GM06990 (cell line): ENCODE data around the gene RIPK4.

Experiments used
- DNase-seq: peaks from one replicate; pipeline ENCODE4 v3.0.0-alpha.2; 2011; ENCODE audit not compliant: insufficient read length; ENCODE audit errors: extremely low read depth
- H3K27me3 ChIP-seq: replicated peaks from 2 replicates; pipeline ENCODE4 v1.6.0; 2011; ENCODE audit warnings: low read length; ENCODE audit not compliant: control insufficient read depth, insufficient read depth
- H3K36me3 ChIP-seq: 2 replicates; pipeline ENCODE4 v1.5.1; 2011; ENCODE audit warnings: low read length; ENCODE audit not compliant: control insufficient read depth, insufficient read depth
- H3K4me3 ChIP-seq: replicated peaks from 2 replicates; pipeline ENCODE4 v1.5.1; 2011; ENCODE audit warnings: low read depth, mild to moderate bottlenecking, control low read depth, low read length
- TF ChIP-seq, protein P1 (sequence below): IDR thresholded peaks from 2 replicates; pipeline ENCODE4 v1.5.1; 2011; ENCODE audit warnings: low read length, control low read depth, mild to moderate bottlenecking, inconsistent platforms; ENCODE audit not compliant: insufficient read depth, poor library complexity, severe bottlenecking

Gene RIPK4

DNA sequence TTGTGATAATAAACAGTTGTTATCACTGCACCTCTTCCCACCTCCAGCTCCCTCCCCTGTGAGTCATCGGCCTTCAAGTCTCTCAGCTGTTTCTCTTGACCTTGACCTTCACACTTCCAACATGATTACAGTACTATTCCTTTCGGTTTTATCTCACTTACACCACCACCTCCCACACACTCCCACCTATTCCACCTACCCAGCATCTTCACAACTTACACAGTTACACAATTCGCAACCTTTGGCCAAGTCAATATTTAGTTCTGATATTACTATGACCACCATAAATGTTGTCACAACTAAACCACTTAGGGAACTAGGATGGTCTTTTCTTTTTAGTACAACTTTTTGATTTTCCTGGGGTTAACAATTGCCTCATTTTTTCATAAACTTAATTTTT, 60.2 kb downstream of the RIPK4 start:
- no peaks in the 10 kb centered on the region for H3K27me3 ChIP-seq
- TF ChIP-seq, protein P1, sequence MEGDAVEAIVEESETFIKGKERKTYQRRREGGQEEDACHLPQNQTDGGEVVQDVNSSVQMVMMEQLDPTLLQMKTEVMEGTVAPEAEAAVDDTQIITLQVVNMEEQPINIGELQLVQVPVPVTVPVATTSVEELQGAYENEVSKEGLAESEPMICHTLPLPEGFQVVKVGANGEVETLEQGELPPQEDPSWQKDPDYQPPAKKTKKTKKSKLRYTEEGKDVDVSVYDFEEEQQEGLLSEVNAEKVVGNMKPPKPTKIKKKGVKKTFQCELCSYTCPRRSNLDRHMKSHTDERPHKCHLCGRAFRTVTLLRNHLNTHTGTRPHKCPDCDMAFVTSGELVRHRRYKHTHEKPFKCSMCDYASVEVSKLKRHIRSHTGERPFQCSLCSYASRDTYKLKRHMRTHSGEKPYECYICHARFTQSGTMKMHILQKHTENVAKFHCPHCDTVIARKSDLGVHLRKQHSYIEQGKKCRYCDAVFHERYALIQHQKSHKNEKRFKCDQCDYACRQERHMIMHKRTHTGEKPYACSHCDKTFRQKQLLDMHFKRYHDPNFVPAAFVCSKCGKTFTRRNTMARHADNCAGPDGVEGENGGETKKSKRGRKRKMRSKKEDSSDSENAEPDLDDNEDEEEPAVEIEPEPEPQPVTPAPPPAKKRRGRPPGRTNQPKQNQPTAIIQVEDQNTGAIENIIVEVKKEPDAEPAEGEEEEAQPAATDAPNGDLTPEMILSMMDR, result no peak
- H3K36me3 ChIP-seq, result no peaks in the 10 kb centered on the region
- no peak overlapping the region for H3K4me3 ChIP-seq
- DNase-seq, result no peak

DNA sequence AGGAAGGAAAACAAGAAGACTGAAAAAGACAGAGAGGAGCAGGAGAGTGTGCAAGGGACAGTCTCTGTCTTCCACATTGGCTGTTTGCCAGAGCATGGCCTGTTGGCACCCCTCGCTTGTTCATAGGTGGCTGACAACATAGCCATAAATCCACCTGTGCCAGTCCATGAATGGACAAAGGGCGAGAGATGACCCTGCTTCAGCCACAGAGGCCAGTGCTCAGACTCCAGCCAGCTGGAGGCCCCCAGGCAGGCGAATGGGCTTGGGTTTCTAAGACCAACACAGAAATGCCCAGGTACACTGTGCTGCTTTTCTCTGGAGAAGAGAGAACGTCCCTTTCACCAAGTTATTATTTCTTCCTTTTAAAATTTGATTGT, 60.6 kb downstream of the RIPK4 start:
- TF ChIP-seq, protein P1, result no peak
- no peak for DNase-seq
- no peak overlapping the region for H3K4me3 ChIP-seq
- H3K27me3 ChIP-seq, result no peaks in the 10 kb centered on the region
- H3K36me3 ChIP-seq, result no peaks in the 10 kb centered on the region

DNA sequence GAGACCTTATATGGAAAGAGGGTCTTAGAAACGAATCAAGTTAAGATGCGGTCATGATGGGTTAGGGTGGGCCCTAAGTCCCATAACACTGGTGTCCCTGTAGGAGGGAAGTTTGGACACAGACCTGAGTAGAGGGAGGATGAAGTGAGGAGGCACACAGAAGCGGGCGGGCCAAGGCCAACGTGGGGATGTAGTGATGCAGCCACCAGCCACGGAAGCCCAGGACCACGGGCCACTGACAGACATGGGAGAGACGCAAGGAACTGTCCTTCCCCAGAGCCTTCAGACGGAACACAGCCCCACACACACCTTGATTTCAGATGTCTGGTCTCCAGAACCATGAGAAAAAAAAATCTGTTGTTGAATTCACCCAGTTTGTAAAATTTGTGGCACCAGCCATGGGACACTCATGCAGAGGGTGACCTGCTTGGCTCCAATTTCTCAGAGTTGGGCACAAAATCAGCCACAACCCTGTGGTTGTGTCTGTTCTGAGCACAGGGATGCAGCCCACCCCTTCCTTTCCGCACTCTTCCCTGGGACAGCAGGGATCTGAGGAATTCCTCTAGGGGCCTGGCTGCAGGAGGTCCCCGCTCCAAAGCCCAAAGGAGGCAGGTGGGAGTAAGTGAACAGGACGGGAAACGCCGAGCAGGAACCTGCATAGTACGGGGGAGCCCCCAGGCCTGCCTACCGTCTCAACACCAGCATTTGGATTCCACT, 61.1 kb downstream of the RIPK4 start:
- Histone ChIP-seq H3K4me3 (no peak overlapping the region), H3K36me3 (no peaks in the 10 kb centered on the region), H3K27me3 (no peaks in the 10 kb centered on the region)
- TF ChIP-seq, protein P1, result no peak
- no peak for DNase-seq

DNA sequence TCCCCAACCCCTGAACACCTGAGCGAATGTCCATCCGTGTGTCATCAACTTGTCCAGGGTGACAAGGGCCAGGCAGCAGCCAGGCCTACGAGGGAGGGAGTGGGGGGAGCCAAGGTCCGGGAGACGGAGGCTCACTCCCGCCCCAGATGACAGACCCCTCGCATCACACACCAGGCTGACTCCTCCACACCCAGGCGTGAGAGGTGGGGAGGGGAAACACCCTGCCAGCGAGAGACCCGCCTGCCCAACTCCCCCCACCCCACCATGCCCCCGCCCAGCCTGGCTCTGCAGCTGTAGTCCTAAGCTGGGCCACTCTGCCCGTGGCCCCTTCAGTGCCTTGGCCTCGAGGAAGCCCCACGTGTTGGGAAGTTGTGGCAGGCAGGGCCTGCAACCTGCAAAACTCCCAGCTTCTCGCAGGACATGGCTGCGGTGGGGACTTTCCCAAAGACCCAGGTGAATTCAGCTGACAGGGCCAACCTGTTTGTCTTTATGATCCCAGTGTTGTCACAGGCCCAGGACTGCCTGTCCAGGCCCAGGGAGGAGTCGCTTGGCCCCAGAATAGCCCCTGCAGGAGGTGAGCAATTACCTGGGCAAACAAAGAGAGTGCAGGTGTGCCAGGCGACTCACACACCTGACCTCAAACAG, 62.9 kb downstream of the RIPK4 start:
- no peaks in the 10 kb centered on the region for H3K27me3 ChIP-seq
- TF ChIP-seq, protein P1, result no peak
- H3K36me3 ChIP-seq, result no peaks in the 10 kb centered on the region
- DNase-seq, result no peak
- H3K4me3 ChIP-seq, result no peak overlapping the region

DNA sequence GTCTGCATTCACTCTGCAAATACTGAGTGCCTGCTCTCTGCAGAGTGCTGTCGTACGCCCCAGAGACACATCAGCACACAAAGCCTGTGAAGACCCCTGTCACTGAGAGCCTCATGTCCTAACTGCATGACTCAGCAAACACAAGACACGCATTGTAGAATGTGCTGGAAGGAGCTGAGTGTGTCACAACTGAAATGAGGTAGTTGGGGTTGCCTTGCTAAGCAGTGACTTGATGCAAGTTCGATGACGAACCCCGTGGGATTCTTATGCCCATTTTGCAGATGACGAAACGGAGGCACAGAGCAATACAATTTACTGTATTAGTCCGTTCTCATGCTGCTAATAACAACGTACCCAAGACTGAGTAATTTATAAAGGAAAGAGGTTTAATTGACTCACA, 65.1 kb downstream of the RIPK4 start:
- DNase-seq, result no peak
- TF ChIP-seq, protein P1, result no peak
- no peaks in the 10 kb centered on the region for H3K36me3 ChIP-seq

More for the DNA sequence above, 65.1 kb downstream of the RIPK4 start:
- H3K27me3 ChIP-seq, result no peaks in the 10 kb centered on the region
- H3K4me3 ChIP-seq, result no peak overlapping the region
